Neutrophil (primary cell): ENCODE measurements around the gene ARFRP1.

Experiments used
- H3K27ac ChIP-seq: fragments of 200-600 bp; sonication (generic); 2 replicates; pipeline ENCODE4 v1.5.1; 2016; ENCODE audit warnings: mild to moderate bottlenecking, moderate library complexity
- H3K27me3 ChIP-seq: fragments of 200-600 bp; sonication (generic); 2 replicates; pipeline ENCODE4 v1.6.0; 2016; ENCODE audit warnings: mild to moderate bottlenecking
- H3K36me3 ChIP-seq: fragments of 200-600 bp; sonication (generic); 2 replicates; pipeline ENCODE4 v1.5.1; 2017
- H3K4me1 ChIP-seq, 2 experiments: fragments of 200-600 bp in 1 of 2; sonication (generic) in 1 of 2; 1 replicate in 1 of 2; 2 replicates in 1 of 2; pipeline versions ENCODE4 v1.5.1 to v1.6.1; 2013 to 2016; ENCODE audit warnings: low read depth in 1 of 2, low read length in 1 of 2, mild to moderate bottlenecking in 1 of 2, moderate library complexity in 1 of 2; ENCODE audit not compliant: control insufficient read depth in 1 of 2, insufficient read depth in 1 of 2
- H3K4me3 ChIP-seq, 2 experiments: fragments of 200-600 bp in 1 of 2; sonication (generic) in 1 of 2; 1 replicate in 1 of 2; 2 replicates in 1 of 2; pipeline ENCODE4 v1.5.1; 2013 to 2016; ENCODE audit warnings: low read depth in 1 of 2, low read length in 1 of 2, mild to moderate bottlenecking in 1 of 2, moderate library complexity in 1 of 2
- H3K9me3 ChIP-seq: fragments of 200-600 bp; sonication (generic); 2 replicates; pipeline ENCODE4 v1.5.1; 2016
- CTCF ChIP-seq: fragments of 200-600 bp; sonication (generic); IDR thresholded peaks from 2 replicates; pipeline ENCODE4 v1.5.1; 2016; ENCODE audit warnings: antibody characterized with exemption

ARFRP1 gene

GRCh38 chr20:63699466-63700198 lies 8.1 kb downstream of the ARFRP1 start:
- TF ChIP-seq CTCF, result no peak
- Histone ChIP-seq H3K27me3 (peaks cover 21% of the 10 kb centered on the region), H3K27ac (no peak overlapping the region), H3K9me3 (no peaks in the 10 kb centered on the region), H3K4me3 (no peak overlapping the region), H3K4me1 (peaks cover 0 to 4% of the 10 kb centered on the region in 2 experiments), H3K36me3 (peaks cover 62% of the 10 kb centered on the region)

- peaks cover 0 to 4% of the 10 kb centered on the region in 2 experiments for H3K4me1 ChIP-seq
- no peaks in the 10 kb centered on the region for H3K9me3 ChIP-seq
- no peak for TF ChIP-seq CTCF
- H3K4me3 ChIP-seq, result no peak overlapping the region
- peaks cover 57% of the 10 kb centered on the region for H3K36me3 ChIP-seq
- H3K27ac ChIP-seq, result no peak overlapping the region
- H3K27me3 ChIP-seq, result peaks cover 21% of the 10 kb centered on the region
Measured at GRCh38 chr20:63698739-63699465, 8.9 kb downstream of the ARFRP1 start.

DNA sequence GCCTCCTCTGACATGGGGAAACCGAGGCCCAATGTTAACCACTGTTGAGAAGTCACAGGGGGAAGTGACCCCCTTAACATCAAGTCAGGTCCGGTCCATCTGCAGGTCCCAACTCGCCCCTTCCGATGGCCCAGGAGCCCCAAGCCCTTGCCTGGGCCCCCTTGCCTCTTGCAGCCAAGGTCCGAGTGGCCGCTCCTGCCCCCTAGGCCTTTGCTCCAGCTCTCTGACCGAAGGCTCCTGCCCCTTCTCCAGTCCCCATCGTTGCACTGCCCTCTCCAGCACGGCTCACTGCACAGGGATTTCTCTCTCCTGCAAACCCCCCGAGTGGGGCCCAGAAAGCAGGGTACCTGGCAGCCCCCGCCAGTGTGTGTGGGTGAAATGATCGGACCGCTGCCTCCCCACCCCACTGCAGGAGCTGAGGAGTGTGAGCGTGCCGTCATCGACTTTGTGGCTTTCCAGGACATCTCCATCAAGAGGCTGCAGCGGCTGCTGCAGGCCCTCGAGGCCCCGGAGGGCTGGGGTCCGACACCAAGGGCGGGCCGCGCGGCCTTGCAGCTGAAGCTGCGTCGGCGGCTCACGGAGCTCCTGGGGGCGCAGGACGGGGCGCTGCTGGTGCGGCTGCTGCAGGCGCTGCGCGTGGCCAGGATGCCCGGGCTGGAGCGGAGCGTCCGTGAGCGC lies 9.8 kb downstream of the ARFRP1 start:
- Histone ChIP-seq H3K27me3 (peaks cover 21% of the 10 kb centered on the region), H3K9me3 (no peaks in the 10 kb centered on the region), H3K4me3 (no peak overlapping the region), H3K4me1 (peaks cover 0 to 4% of the 10 kb centered on the region in 2 experiments), H3K27ac (no peak overlapping the region), H3K36me3 (peaks cover 51% of the 10 kb centered on the region)
- no peak for TF ChIP-seq CTCF

GRCh38 chr20:63697357-63697867 lies 10.4 kb downstream of the ARFRP1 start:
- Histone ChIP-seq H3K4me3 (no peak overlapping the region), H3K9me3 (no peaks in the 10 kb centered on the region), H3K27me3 (peaks cover 21% of the 10 kb centered on the region), H3K36me3 (peaks cover 51% of the 10 kb centered on the region), H3K4me1 (peaks cover 0 to 4% of the 10 kb centered on the region in 2 experiments), H3K27ac (no peak overlapping the region)
- TF ChIP-seq CTCF, result no peak

- Histone ChIP-seq H3K4me1 (peaks cover 0 to 4% of the 10 kb centered on the region in 2 experiments), H3K27me3 (peaks cover 21% of the 10 kb centered on the region), H3K36me3 (peaks cover 56% of the 10 kb centered on the region), H3K27ac (no peak within 1 kb of the TSS), H3K4me3 (no peak within 1 kb of the TSS), H3K9me3 (no peaks in the 10 kb centered on the region)
- no peak for TF ChIP-seq CTCF
Measured at GRCh38 chr20:63696628-63697356, 11.0 kb downstream of the ARFRP1 start, which contains the start of gene TNFRSF6B. Gene TNFRSF6B, plus strand, starts transcription at chr20:63696652. Its CDS starts 116 bp downstream, at chr20:63696768.
